ENCODE data around the gene SERPINA6. TPM values are rescaled to one million over a fixed set of nuclear protein-coding genes. Genes with fewer than 3 reads are reported as not detected.

SERPINA6 gene
- total RNA-seq, 4 donors from 2014 or later, result 1.5 TPM; not detected in 3

- TF ChIP-seq CTCF (IDR thresholded peaks at IDR 0.05), result no peak
- no peak for DNase-seq (ENCODE audit: low spot score)
Observed at GRCh38 chr14:94362614-94363133, 39.5 kb upstream of the SERPINA6 start.

GRCh38 chr14:94361682-94362081 lies 38.5 kb upstream of the SERPINA6 start:
- DNase-seq (ENCODE audit: low spot score), result no peak
- TF ChIP-seq CTCF (IDR thresholded peaks at IDR 0.05), result no peak
- ATAC-seq (ENCODE audit: low FRiP score), result no peak

More at GRCh38 chr14:94362614-94363133, 39.5 kb upstream of the SERPINA6 start:
- no peak for ATAC-seq (ENCODE audit: low FRiP score)

- no peak for ATAC-seq (ENCODE audit: low FRiP score)
Observed at GRCh38 chr14:94360945-94361565, 37.9 kb upstream of the SERPINA6 start.

GRCh38 chr14:94357166-94357565 lies 34.0 kb upstream of the SERPINA6 start:
- TF ChIP-seq CTCF (IDR thresholded peaks at IDR 0.05), result no peak
- ATAC-seq (ENCODE audit: low FRiP score) (no peak), DNase-seq (ENCODE audit: low spot score) (no peak)

More at GRCh38 chr14:94360945-94361565, 37.9 kb upstream of the SERPINA6 start:
- DNase-seq (ENCODE audit: low spot score), result no peak
- TF ChIP-seq CTCF (IDR thresholded peaks at IDR 0.05), result no peak

GRCh38 chr14:94356379-94357056 lies 33.4 kb upstream of the SERPINA6 start:
- no peak for TF ChIP-seq CTCF (IDR thresholded peaks at IDR 0.05)
- DNase-seq (ENCODE audit: low spot score) (no peak), ATAC-seq (ENCODE audit: low FRiP score) (no peak)

GRCh38 chr14:94355191-94355794 lies 32.2 kb upstream of the SERPINA6 start:
- no peak for TF ChIP-seq CTCF (IDR thresholded peaks at IDR 0.05)
- no peak for DNase-seq (ENCODE audit: low spot score)
- no peak for ATAC-seq (ENCODE audit: low FRiP score)
